T-helper 22 cell (primary cell): ENCODE data around the gene AK5.
"Not testable (repeated sequence)": the region's sequence is repeated elsewhere in the genome, so short reads cannot be mapped to it uniquely, and the experiment has no call there.

ENCODE experiments used
- DNase-seq: peaks from one replicate; pipeline ENCODE4 v3.0.0-alpha.2; 2020; ENCODE audit warnings: low read depth

Gene AK5

GRCh38 chr1:77399250-77400086 is 117.6 kb downstream of the AK5 start:
- no peak for DNase-seq

GRCh38 chr1:77400781-77401180 is 119.0 kb downstream of the AK5 start:
- no peak for DNase-seq

DNA sequence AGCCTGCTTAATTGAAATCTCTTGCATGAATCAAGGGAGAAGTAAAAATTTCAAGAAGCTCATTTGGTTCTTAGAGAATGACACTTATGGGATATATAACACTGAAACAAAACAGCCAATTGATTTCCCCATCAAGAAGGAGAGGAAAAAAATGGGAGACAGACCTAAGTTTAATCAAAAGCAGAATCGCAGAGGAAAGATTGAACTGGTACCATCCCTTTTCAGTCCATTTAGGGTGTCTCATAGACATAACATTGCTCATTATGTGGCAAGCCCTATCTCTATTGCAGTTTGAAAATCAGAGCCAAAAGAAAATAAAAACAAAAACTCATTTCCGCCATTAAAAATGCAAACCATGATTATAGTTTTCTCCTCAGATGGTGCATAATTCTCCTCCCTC is 119.6 kb downstream of the AK5 start:
- DNase-seq: no peak

- DNase-seq: no peak
Observed at GRCh38 chr1:77405186-77405585, 123.4 kb downstream of the AK5 start.

- no peak for DNase-seq
Observed at GRCh38 chr1:77406661-77407060, 124.8 kb downstream of the AK5 start.

DNA sequence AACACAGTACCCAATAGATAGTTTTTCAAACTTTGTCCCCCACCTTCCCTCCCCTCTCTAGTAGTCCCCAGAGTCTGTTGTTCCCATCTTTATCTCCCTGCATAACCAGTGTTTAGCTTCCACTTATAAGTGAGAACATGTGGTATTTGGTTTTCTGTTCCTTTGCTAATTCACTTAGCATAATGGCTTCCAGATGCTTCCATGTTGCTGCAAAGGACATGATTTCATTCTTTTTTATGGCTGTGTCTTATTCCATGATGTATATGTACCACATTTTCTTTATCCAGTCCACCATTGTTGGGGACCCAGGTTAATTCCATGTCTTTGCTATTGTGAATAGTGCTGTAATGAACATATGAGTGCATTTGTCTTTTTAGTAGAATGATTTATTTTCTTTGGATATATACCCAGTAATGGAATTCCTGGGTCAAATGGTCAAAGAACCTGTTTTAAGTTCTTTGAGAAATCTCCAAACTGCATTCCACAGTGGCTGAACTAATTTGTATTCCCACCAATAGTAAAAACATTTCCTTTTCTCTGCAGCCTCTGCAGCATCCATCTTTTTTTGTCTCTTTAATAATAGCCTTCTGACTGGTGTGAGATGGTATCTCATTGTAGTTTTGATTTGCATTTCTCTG is 126.0 kb downstream of the AK5 start:
- no peak for DNase-seq

- not testable (repeated sequence) for DNase-seq
Observed at GRCh38 chr1:77408933-77409332, 127.1 kb downstream of the AK5 start.

- DNase-seq: no peak
Observed at GRCh38 chr1:77412069-77412819, 130.4 kb downstream of the AK5 start.

GRCh38 chr1:77412820-77413530 is 131.2 kb downstream of the AK5 start:
- no peak for DNase-seq

DNA sequence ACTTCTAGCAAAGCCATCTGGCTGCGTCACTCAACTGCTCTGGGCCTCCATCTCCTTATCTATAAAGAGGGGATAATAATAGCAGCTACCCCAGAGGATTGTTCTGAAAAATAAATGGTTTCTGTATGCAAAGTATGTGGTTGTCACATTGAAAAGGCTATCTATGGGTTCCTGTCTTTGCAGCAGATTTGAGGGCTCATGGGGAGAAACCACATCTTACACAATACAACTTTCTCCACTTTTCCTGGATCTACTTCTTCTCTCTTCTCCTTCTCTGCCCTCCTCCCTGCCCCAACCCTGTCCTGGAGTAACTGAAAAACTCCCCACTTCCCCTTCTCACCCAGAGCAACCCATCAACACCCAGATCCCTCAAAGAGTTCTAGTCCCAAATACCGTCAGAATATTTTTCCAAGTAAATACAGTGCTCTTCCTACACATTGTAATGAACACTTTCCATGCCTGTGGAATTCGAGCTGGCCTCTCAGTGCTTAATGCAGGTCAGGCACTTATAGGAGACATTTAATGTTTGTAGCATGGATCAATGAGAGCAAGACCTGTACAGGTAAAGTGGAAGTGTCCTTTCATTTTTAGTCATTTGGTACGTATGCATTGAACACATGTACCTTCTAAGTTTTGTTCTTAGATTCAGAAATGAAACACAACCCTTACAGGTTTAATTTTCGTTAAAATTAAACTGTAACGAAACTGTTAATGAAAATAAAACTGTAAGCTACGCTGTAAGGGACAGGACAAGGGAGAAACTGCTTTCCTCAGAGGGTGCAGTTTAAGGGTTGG is 131.9 kb downstream of the AK5 start:
- no peak for DNase-seq

DNA sequence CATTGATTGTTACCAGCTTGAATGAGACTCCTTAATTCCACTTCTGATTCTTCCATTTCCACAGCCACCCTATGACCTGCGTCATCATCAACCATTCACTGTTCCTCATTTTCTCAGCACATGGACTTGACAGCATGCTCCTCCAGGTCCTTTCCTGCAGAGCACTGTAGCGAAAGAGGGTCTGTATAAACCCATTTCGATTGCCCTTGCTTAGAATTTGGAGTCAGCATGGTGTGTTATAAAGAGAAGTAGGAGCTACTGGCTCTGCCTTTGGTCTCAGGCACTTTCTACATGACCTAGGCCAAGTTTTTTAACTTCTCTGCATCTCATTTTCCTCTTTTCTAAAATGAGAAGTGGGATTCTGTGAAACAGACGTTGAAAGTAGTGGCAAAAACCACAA is 133.8 kb downstream of the AK5 start:
- no peak for DNase-seq

DNA sequence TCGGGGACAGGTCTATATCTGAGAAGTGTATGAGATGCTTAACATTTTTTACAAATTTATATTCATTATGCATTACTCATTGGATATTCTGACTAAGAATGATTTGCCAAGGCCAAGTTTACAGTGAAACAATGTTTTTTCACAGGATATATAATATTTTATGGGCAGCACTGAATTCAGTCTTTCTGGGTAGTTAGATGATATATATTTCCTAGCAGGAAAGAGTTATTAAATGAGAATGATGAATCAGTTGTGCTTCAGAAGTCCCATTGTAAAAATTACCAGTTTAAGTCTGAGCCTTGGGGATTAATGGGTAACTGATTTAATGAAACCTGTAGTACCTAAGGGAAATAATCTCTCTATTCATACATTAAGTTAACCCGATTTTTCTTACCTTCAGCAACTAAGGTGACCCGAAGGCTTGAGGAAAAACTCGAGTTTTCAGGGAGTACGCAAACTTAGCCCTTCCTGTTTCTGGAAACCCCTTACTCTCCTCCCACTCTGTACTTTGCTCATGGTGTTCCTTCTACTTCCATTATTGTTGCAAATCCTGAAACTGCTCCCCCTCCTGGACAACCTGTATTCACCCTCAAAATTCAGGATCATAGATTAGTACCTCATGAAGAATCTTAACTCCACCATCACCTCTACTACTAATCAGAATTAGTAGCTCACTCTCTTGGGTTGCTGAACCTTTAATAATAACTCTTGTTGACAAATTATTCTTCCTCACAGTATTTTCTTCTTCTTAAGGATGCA is 135.1 kb downstream of the AK5 start:
- no peak for DNase-seq

DNA sequence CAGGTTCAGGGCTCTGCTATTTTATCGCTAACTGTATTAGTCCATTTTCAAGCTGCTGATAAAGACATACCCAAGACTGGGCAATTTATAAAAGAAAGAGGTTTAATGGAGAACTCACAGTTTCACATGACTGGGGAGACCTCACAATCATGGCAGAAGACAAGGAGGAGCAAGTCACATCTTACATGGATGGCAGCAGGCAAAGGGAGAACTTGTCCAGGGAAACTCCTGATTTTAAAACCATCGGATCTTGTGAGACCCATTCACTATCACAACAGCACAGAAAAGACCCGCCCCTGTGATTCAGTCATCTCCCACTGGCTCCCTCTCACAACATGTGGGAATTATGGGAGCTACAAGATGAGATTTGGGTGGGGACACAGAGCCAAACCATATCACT is 136.2 kb downstream of the AK5 start:
- not testable (repeated sequence) for DNase-seq

- no peak for DNase-seq
Observed at GRCh38 chr1:77421504-77422233, 139.8 kb downstream of the AK5 start.

GRCh38 chr1:77424236-77424635 is 142.4 kb downstream of the AK5 start:
- no peak for DNase-seq

DNA sequence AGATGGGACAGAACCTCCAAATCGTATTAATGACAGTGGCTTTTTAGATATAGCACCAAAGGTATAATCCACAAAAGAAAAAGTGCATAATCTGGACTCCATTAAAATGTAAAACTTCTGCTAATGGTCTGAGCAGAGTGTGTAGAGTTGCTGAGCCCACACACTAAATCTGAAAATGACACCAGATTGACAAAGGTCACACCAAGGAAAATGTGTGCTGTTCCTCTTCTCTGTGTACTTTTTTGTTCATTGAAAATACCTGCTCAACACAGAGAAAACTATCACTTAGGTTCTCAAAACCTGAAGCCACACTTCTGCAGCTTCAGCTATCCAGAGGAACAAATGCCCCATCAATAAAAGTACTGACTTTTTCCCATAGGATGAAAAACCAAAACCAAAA is 146.2 kb downstream of the AK5 start:
- no peak for DNase-seq

DNA sequence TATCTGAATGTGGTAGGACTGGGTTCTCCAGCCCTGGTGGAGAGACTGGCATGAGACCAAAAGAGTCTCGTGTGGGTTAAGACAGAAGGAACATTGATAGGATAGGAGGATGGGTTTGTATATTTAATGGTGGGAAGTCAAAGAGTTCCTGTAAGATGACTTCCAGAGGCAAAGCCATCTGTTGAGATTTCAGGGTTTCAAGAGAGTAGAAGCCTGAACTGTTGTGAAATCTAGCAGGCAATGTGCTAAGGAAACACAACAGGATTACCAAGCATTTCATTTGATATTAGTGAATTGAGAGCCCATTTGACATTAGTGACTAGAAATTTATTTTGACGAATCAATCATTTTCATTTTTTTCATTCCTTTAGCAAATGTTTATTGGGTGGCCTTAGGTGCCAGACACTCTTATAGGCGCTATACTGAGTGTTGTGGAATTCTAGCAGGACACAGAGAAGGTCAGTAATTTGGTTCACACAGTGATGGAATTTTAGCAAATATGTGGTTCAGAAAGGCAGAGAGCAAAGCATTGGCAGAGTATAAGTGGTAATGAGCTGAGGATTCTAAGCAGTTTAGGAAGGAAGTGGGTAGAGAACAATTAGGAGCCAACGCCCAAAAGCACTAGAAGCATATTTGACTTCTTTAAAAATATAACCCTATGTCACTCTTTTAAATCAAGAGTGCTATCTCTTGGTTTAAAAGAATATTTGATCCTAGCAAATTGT is 149.3 kb downstream of the AK5 start:
- no peak for DNase-seq

- DNase-seq: no peak
Observed at GRCh38 chr1:77433934-77434333, 152.1 kb downstream of the AK5 start.

GRCh38 chr1:77434967-77435366 is 153.1 kb downstream of the AK5 start:
- DNase-seq: no peak
